ENCODE measurements around the gene AK2.
"Not testable (repeated sequence)": the region's sequence is repeated elsewhere in the genome, so short reads cannot be mapped to it uniquely, and the experiment has no call there.

The AK2 gene

GRCh38 chr1:33036526-33037503 lies at the start of gene AK2:
Gene AK2 (minus strand): TSS chr1:33036883. CDS start chr1:33036828, 55 bp downstream.
- DNase-seq (ENCODE audit: low spot score) = peak; percentile 98

DNA sequence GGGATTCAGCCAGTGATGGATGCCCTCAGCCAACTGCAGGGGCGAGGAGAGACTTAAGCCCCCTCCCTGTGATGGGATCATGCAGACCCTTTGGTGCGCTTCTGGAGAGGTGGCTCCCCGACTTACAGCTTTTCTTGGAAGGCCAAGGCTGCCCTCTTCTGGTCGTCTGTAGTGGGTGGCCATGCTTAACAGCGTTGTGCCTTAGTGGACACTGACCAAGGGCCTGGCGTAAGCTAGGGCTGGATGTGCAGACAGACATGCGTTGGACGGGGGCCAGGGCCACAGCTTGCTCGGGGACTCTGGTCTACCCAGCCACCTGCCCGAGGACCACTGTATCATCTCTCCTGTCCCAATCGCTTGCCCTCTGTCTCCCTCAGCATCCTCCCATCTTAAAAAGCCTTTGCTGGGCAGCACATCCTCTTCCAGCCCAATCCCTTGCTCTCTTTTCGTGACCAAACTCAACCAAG lies 49.7 kb upstream of the AK2 start:
- DNase-seq (ENCODE audit: low spot score) = peak; percentile 39

GRCh38 chr1:33085332-33085731 lies 48.6 kb upstream of the AK2 start:
- no peak for DNase-seq (ENCODE audit: low spot score)

- no peak for DNase-seq (ENCODE audit: low spot score)
Observed at GRCh38 chr1:33082575-33083108, 46.0 kb upstream of the AK2 start.

GRCh38 chr1:33081554-33082305 lies 45.0 kb upstream of the AK2 start:
- no peak for DNase-seq (ENCODE audit: low spot score)

DNA sequence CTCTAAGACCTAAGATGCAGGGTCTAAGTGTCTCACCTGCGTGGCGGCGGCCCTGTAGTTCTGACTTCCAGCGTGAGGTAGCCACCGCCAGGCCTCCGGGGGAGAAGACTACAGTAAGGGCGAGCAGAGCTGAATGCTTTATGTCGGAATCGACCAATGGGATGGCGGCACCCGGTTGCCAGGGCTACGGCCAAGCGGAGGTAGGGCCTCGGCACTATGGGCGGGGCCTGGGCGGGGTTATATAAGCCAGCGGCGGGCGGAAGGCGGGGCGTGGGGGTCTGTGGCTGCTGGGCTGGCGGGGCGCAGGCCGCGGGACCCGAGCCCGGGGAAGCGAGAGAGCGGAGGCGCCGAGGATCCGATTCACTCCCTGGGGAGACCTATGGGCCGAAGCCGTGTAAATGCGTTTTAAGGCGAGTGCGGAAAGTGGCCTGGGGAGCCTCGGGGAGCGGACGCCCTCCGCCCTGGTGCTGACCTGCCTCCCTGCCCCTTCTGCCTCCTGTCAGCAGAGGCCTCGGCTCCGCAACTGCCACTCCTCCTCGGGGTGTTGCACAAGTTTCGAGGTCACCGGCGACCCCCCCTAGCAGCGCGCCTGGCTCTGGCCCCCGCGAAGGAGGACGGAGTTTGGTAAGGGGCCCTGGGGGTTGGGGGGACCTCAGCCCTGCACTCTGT lies 44.3 kb upstream of the AK2 start, which contains the start of gene AZIN2:
AZIN2 (plus strand) TSS at position 269 of the 669 bp plus-strand sequence. CDS start 1,097 bp downstream, outside the sequence.
- peak; percentile 96 for DNase-seq (ENCODE audit: low spot score)

- no peak for DNase-seq (ENCODE audit: low spot score)
Observed at GRCh38 chr1:33080373-33080772, 43.7 kb upstream of the AK2 start.

GRCh38 chr1:33078030-33078591 lies 41.4 kb upstream of the AK2 start:
- DNase-seq (ENCODE audit: low spot score) = no peak

- DNase-seq (ENCODE audit: low spot score) = no peak
Observed at GRCh38 chr1:33074193-33074945, 37.7 kb upstream of the AK2 start.

DNA sequence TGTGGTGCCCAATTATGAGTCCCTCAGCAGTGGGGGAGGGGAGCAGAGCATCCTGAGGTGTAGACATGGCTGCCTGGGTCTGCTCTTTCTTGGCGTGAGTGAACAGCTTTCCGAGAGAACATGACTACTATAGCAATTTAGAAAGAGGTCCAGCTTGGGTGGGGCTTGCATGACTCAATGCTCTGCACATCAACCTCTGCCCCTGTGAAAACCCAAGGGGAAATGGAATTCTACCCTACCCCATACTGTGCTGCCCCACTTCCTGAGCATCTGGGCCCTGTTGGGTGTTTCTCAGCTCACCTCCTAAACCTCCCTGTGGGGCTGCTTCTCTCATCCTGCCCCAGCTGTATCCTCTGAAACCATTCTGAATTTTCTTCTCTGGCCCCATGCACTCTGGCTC lies 36.0 kb upstream of the AK2 start:
- no peak for DNase-seq (ENCODE audit: low spot score)

DNA sequence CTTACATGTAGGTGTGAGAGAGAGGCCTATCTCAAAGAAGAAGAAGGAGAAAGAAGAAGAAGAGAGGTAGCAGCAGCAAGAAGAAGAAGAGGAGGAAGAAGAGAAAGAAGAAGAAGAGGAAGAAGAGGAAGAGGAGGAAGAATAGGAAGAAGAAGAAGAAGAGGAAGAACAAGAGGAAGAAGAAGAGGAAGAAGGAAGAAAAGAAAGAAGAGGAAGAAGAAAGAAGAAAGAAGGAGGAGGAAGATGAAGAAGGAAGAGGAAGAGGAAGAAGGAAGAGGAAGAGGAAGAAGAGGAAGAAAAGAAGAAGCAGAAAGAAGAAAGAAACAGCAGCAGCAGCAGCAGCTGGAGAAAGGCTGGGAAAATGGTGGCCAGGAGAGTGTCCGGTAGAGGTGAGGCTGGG lies 33.9 kb upstream of the AK2 start:
- DNase-seq (ENCODE audit: low spot score) = no peak

DNA sequence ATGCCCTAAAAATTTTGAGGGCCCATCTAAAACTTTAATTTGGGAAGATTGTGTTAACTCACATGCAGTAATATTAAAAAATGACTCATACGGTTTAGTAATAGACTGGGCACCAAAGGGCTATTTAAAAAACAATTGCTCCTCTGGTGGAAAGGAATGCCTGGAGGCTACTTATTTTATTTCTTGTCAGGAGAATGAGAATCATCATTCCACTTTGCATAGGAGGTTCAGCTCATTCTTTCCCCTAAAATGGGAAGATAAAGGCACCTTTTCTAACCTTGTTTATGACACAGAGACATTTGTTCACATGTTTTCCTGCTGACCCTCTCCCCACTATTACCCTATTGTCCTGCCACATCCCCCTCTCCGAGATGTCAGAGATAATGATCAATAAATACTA lies 31.4 kb upstream of the AK2 start:
- DNase-seq (ENCODE audit: low spot score) = not testable (repeated sequence)

GRCh38 chr1:33066477-33066876 lies 29.8 kb upstream of the AK2 start:
- DNase-seq (ENCODE audit: low spot score) = not testable (repeated sequence)

DNA sequence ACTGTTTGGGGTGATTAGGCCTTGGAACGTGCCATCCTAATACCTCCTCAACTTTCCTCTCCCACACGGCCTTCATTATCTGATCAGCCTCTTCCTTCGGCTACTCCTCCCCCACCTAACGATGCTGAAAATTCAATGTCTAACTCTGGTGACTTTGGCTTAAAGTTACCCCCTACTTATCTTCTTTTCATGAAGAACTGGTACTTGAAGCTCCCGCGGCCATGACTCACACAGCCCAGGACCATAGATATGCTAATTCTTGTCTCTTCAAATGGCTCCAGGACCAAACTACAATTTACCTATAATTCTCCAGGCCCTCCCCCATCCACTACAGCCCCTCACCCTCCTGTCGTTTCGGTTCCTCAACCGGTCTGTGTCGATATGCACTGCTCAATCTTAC lies 28.6 kb upstream of the AK2 start:
- DNase-seq (ENCODE audit: low spot score) = no peak

- not testable (repeated sequence) for DNase-seq (ENCODE audit: low spot score)
Observed at GRCh38 chr1:33064284-33064683, 27.6 kb upstream of the AK2 start.

DNA sequence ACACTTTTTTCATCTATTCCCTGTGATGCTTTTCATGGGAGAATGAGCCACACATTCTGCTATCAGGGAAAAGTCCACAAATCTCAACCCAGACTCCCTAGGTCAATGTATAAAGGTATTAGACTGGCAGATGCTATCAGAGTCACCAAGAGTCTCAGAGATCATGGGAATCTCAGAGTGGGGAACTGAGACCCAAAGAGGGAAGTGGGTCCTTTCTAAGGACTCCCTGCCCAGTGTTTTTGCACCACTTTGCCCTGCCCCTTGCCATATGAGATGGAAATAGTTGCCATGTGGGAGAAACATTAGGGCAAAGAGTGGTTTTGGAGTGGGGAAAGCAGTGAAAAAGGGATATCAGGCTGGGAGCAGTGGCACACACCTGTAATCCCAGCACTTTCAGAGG lies 25.2 kb upstream of the AK2 start:
- DNase-seq (ENCODE audit: low spot score) = no peak

DNA sequence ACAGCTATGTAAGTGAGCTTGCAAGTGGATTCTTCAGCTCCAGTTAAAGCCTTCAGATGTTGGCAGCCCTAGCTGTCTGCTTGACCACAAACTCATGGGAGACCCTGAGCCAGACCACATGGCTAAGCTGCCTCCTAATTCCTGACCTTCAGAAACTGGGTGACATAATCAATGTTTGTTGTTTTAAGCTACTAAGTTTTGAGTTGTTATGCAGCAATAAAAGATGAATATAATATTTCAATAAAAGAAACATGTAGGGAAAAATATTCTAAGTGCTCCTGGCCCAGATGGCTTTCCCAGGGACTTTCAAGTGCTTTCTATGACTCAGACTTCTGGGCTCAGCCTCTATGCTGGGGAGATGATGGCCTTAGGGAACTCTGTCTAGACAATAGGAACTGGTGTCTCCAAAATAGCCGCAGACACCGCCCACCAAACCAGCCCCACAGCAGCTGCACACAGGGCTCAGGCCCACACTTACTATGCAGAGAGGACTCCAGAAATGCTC lies 23.9 kb upstream of the AK2 start:
- DNase-seq (ENCODE audit: low spot score) = no peak

DNA sequence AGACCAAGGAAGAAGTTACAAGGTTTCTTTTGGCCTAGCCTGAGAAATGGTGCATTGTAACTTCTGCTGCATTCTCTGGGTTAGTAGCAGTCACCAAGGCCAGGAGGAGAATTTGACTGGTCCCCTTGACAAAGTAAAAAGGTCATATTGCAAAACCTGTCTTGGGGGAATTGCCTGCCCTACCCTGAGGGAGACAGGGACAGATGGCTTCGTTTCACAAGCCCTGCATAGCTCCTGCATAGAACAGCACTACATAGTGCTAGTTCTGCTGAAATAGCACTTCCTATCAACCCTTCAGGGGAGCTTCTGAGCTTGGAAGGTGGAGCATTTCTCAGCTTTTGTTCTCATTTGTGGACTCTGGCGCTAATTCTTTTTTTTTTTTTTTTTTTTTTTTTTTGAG lies 20.4 kb upstream of the AK2 start:
- DNase-seq (ENCODE audit: low spot score) = no peak

DNA sequence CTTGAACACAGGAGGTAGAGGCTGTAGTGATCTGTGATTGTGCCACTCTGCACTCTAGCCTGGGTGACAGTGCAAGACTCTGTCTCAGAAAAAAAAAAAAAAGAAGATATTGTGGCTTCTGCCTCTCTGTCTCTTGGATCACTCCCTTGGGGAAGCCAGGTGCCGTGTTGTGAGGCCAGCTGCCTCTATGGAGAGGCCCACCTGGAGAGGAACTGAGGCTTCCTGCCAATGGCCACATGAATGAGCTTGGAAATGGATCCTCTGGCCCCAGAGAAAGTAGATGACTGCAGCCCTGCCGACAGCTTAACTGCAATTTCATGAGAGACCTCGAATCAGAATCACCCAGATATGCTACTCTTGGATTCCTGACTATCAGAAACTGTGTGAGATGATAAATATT lies 19.7 kb upstream of the AK2 start:
- no peak for DNase-seq (ENCODE audit: low spot score)

DNA sequence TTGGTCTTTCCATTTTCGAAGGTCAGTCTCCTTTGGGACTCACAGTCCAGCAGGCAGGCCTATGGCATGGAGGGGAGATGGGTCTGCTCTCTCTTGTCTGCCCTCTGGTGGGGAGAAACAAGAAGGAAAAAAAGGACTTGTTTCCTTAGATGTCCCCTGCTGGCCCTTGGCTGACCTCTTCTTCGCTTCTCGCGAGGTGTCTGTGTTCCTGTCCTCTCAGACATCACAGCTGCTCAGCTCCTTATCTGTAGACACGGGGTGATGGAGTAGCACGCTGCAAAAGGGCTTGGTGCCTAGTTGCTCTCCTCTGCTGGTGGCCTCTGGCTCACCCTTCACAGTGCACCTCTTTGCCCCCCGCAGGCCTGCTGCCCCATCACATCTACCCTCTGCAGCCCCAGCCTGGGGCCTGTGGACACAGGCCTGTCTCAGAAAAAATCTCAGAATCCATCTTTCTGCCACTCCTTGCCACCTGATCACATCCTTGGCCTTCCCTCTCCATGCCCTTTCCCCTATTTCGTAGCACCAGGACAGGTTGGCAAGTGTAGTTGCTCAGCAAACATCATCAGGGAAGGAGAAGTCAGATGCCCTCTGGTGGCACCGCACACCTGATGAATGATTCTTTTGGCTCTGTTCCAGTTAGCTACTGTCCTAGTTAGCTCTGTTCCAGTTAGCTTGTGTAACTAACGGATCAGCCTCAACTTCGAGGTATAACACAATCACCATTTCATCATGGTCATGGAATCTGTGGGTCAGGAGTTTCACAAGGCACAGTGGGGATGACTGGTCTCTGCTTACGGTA lies 18.7 kb upstream of the AK2 start:
- DNase-seq (ENCODE audit: low spot score) = peak; percentile 48

Measured in activated CD4-positive, alpha-beta T cell treated with anti-CD3 and anti-CD28 coated beads, Interleukin-2, Interleukin-4, amounts not matched to agents 100 ng/mL and 50 ng/mL, durations not matched to agents 16 hours and 8 hours (primary cell).